Measurements from ENCODE around the gene KIRREL3.

The KIRREL3 gene

GRCh38 chr11:126938718-126939117 lies 61.9 kb downstream of the KIRREL3 start:
- no peak overlapping the region for H4K8ac ChIP-seq (ENCODE audit: low read depth, low read length)
- no peak overlapping the region for H4K91ac ChIP-seq (ENCODE audit: low read depth, low read length, poor library complexity)
- H2BK5ac ChIP-seq (ENCODE audit: low read length) = no peak overlapping the region
- H3K9ac ChIP-seq (ENCODE audit: low read depth, low read length, poor library complexity) = no peak overlapping the region
- H3K27me3 ChIP-seq (ENCODE audit: control insufficient read depth in 3 of 3, insufficient read depth in 3 of 3, low read depth in 1 of 3, low read length in 3 of 3) = no peaks in the 10 kb centered on the region
- H3K4me2 ChIP-seq (ENCODE audit: insufficient read depth, low read length, poor library complexity, severe bottlenecking) = no peak overlapping the region
- no peak overlapping the region for H3K4ac ChIP-seq (ENCODE audit: low read length)
- no peak overlapping the region for H2AFZ ChIP-seq (ENCODE audit: low read length)
- H2BK120ac ChIP-seq (ENCODE audit: low read depth, low read length) = no peak overlapping the region
- H2BK12ac ChIP-seq (ENCODE audit: low read length) = no peak overlapping the region
- no peak overlapping the region for H2AK5ac ChIP-seq (ENCODE audit: low read depth, low read length)
- H3K4me1 ChIP-seq (ENCODE audit: control insufficient read depth in 2 of 2, insufficient read depth in 1 of 2, low read depth in 1 of 2, low read length in 2 of 2) = no peaks in the 10 kb centered on the region
- no peak overlapping the region for H3K14ac ChIP-seq (ENCODE audit: low read length)
- no peaks in the 10 kb centered on the region for H3K79me1 ChIP-seq (ENCODE audit: low read depth, low read length)
- H3K27ac ChIP-seq (replicated peaks; ENCODE audit: low read length) = no peak overlapping the region
- H2BK15ac ChIP-seq (ENCODE audit: low read length) = no peak overlapping the region
- H3K4me3 ChIP-seq (ENCODE audit: low read length in 2 of 2) = no peak overlapping the region
- no peaks in the 10 kb centered on the region for H3K36me3 ChIP-seq (replicated peaks in 1 of 2; ENCODE audit: control insufficient read depth in 2 of 2, insufficient read depth in 2 of 2, low read length in 2 of 2)
- H3K9me3 ChIP-seq (replicated peaks in 1 of 2; ENCODE audit: control insufficient read depth in 2 of 2, insufficient read depth in 1 of 2, low read depth in 1 of 2, low read length in 2 of 2) = no peaks in the 10 kb centered on the region
- no peak for DNase-seq (ENCODE audit: low spot score)
- no peak overlapping the region for H3K18ac ChIP-seq (ENCODE audit: low read length)
- no peak overlapping the region for H3K23ac ChIP-seq (ENCODE audit: low read depth, low read length, poor library complexity)
- WGBS, 2 donors (ENCODE audit: extremely low coverage in 2 of 2, insufficient read length in 2 of 2, insufficient replicate concordance in 1 of 2) = no CpG with 5 or more reads among the region's 4 CpGs

GRCh38 chr11:126930091-126930841 lies 70.3 kb downstream of the KIRREL3 start:
- H3K23ac ChIP-seq (ENCODE audit: low read depth, low read length, poor library complexity) = no peak overlapping the region
- H2BK5ac ChIP-seq (ENCODE audit: low read length) = no peak overlapping the region
- H3K9ac ChIP-seq (ENCODE audit: low read depth, low read length, poor library complexity) = no peak overlapping the region
- H2AFZ ChIP-seq (ENCODE audit: low read length) = no peak overlapping the region
- no peak overlapping the region for H2BK12ac ChIP-seq (ENCODE audit: low read length)
- no peak overlapping the region for H4K91ac ChIP-seq (ENCODE audit: low read depth, low read length, poor library complexity)
- H2AK5ac ChIP-seq (ENCODE audit: low read depth, low read length) = no peak overlapping the region
- H3K18ac ChIP-seq (ENCODE audit: low read length) = no peak overlapping the region
- H3K4me1 ChIP-seq (ENCODE audit: control insufficient read depth in 2 of 2, insufficient read depth in 1 of 2, low read depth in 1 of 2, low read length in 2 of 2) = peaks cover 0 to 5% of the 10 kb centered on the region in 2 donors
- no CpG with 5 or more reads among the region's 4 CpGs for WGBS, 2 donors (ENCODE audit: extremely low coverage in 2 of 2, insufficient read length in 2 of 2, insufficient replicate concordance in 1 of 2)
- H3K36me3 ChIP-seq (replicated peaks in 1 of 2; ENCODE audit: control insufficient read depth in 2 of 2, insufficient read depth in 2 of 2, low read length in 2 of 2) = no peaks in the 10 kb centered on the region
- H3K79me1 ChIP-seq (ENCODE audit: low read depth, low read length) = no peaks in the 10 kb centered on the region
- no peak overlapping the region for H3K4me3 ChIP-seq (ENCODE audit: low read length in 2 of 2)
- H3K4me2 ChIP-seq (ENCODE audit: insufficient read depth, low read length, poor library complexity, severe bottlenecking) = no peak overlapping the region
- H3K27me3 ChIP-seq (ENCODE audit: control insufficient read depth in 3 of 3, insufficient read depth in 3 of 3, low read depth in 1 of 3, low read length in 3 of 3) = no peaks in the 10 kb centered on the region
- no peak overlapping the region for H2BK120ac ChIP-seq (ENCODE audit: low read depth, low read length)
- no peaks in the 10 kb centered on the region for H3K9me3 ChIP-seq (replicated peaks in 1 of 2; ENCODE audit: control insufficient read depth in 2 of 2, insufficient read depth in 1 of 2, low read depth in 1 of 2, low read length in 2 of 2)
- no peak overlapping the region for H3K14ac ChIP-seq (ENCODE audit: low read length)
- H3K27ac ChIP-seq (replicated peaks; ENCODE audit: low read length) = no peak overlapping the region
- H2BK15ac ChIP-seq (ENCODE audit: low read length) = no peak overlapping the region
- no peak for DNase-seq (ENCODE audit: low spot score)
- H3K4ac ChIP-seq (ENCODE audit: low read length) = no peak overlapping the region
- no peak overlapping the region for H4K8ac ChIP-seq (ENCODE audit: low read depth, low read length)

GRCh38 chr11:126929179-126930061 lies 71.2 kb downstream of the KIRREL3 start:
- Histone ChIP-seq H2BK12ac (ENCODE audit: low read length) (no peak overlapping the region), H3K27me3 (ENCODE audit: control insufficient read depth in 3 of 3, insufficient read depth in 3 of 3, low read depth in 1 of 3, low read length in 3 of 3) (no peaks in the 10 kb centered on the region), H3K4me3 (ENCODE audit: low read length in 2 of 2) (no peak overlapping the region), H3K79me1 (ENCODE audit: low read depth, low read length) (no peaks in the 10 kb centered on the region), H2BK15ac (ENCODE audit: low read length) (no peak overlapping the region), H3K9ac (ENCODE audit: low read depth, low read length, poor library complexity) (no peak overlapping the region), H3K23ac (ENCODE audit: low read depth, low read length, poor library complexity) (no peak overlapping the region), H3K9me3 (replicated peaks in 1 of 2; ENCODE audit: control insufficient read depth in 2 of 2, insufficient read depth in 1 of 2, low read depth in 1 of 2, low read length in 2 of 2) (no peaks in the 10 kb centered on the region), H2AK5ac (ENCODE audit: low read depth, low read length) (no peak overlapping the region), H3K4ac (ENCODE audit: low read length) (no peak overlapping the region), H3K4me1 (ENCODE audit: control insufficient read depth in 2 of 2, insufficient read depth in 1 of 2, low read depth in 1 of 2, low read length in 2 of 2) (peaks cover 0 to 5% of the 10 kb centered on the region in 2 donors), H4K91ac (ENCODE audit: low read depth, low read length, poor library complexity) (no peak overlapping the region), H2BK120ac (ENCODE audit: low read depth, low read length) (no peak overlapping the region), H3K18ac (ENCODE audit: low read length) (no peak overlapping the region), H3K14ac (ENCODE audit: low read length) (no peak overlapping the region), H3K27ac (replicated peaks; ENCODE audit: low read length) (no peak overlapping the region), H2AFZ (ENCODE audit: low read length) (no peak overlapping the region), H3K4me2 (ENCODE audit: insufficient read depth, low read length, poor library complexity, severe bottlenecking) (no peak overlapping the region), H4K8ac (ENCODE audit: low read depth, low read length) (no peak overlapping the region), H2BK5ac (ENCODE audit: low read length) (no peak overlapping the region), H3K36me3 (replicated peaks in 1 of 2; ENCODE audit: control insufficient read depth in 2 of 2, insufficient read depth in 2 of 2, low read length in 2 of 2) (no peaks in the 10 kb centered on the region)
- DNase-seq (ENCODE audit: low spot score) = no peak
- no CpG with 5 or more reads among the region's 10 CpGs for WGBS, 2 donors (ENCODE audit: extremely low coverage in 2 of 2, insufficient read length in 2 of 2, insufficient replicate concordance in 1 of 2)

- no peak for DNase-seq (ENCODE audit: low spot score)
- H3K4me2 ChIP-seq (ENCODE audit: insufficient read depth, low read length, poor library complexity, severe bottlenecking) = no peak overlapping the region
- H3K4me1 ChIP-seq (ENCODE audit: control insufficient read depth in 2 of 2, insufficient read depth in 1 of 2, low read depth in 1 of 2, low read length in 2 of 2) = peaks cover 0 to 5% of the 10 kb centered on the region in 2 donors
- no peak overlapping the region for H2BK12ac ChIP-seq (ENCODE audit: low read length)
- no peak overlapping the region for H3K27ac ChIP-seq (replicated peaks; ENCODE audit: low read length)
- no peak overlapping the region for H2BK15ac ChIP-seq (ENCODE audit: low read length)
- H2AK5ac ChIP-seq (ENCODE audit: low read depth, low read length) = no peak overlapping the region
- no CpG with 5 or more reads among the region's 2 CpGs for WGBS, 2 donors (ENCODE audit: extremely low coverage in 2 of 2, insufficient read length in 2 of 2, insufficient replicate concordance in 1 of 2)
- H3K36me3 ChIP-seq (replicated peaks in 1 of 2; ENCODE audit: control insufficient read depth in 2 of 2, insufficient read depth in 2 of 2, low read length in 2 of 2) = no peaks in the 10 kb centered on the region
- no peaks in the 10 kb centered on the region for H3K27me3 ChIP-seq (ENCODE audit: control insufficient read depth in 3 of 3, insufficient read depth in 3 of 3, low read depth in 1 of 3, low read length in 3 of 3)
- no peaks in the 10 kb centered on the region for H3K79me1 ChIP-seq (ENCODE audit: low read depth, low read length)
- H2BK5ac ChIP-seq (ENCODE audit: low read length) = no peak overlapping the region
- no peak overlapping the region for H3K23ac ChIP-seq (ENCODE audit: low read depth, low read length, poor library complexity)
- H3K9me3 ChIP-seq (replicated peaks in 1 of 2; ENCODE audit: control insufficient read depth in 2 of 2, insufficient read depth in 1 of 2, low read depth in 1 of 2, low read length in 2 of 2) = no peaks in the 10 kb centered on the region
- no peak overlapping the region for H2AFZ ChIP-seq (ENCODE audit: low read length)
- H4K91ac ChIP-seq (ENCODE audit: low read depth, low read length, poor library complexity) = no peak overlapping the region
- H3K9ac ChIP-seq (ENCODE audit: low read depth, low read length, poor library complexity) = no peak overlapping the region
- no peak overlapping the region for H4K8ac ChIP-seq (ENCODE audit: low read depth, low read length)
- H2BK120ac ChIP-seq (ENCODE audit: low read depth, low read length) = no peak overlapping the region
- H3K14ac ChIP-seq (ENCODE audit: low read length) = no peak overlapping the region
- no peak overlapping the region for H3K4ac ChIP-seq (ENCODE audit: low read length)
- no peak overlapping the region for H3K4me3 ChIP-seq (ENCODE audit: low read length in 2 of 2)
- no peak overlapping the region for H3K18ac ChIP-seq (ENCODE audit: low read length)
These were observed 72.9 kb downstream of the KIRREL3 start for GRCh38 chr11:126927623-126928022.

All from neuronal stem cell (in vitro differentiated cells).